ENCODE results near the gene PLOD1.
"Not testable (repeated sequence)": the region's sequence is repeated elsewhere in the genome, so short reads cannot be mapped to it uniquely, and the experiment has no call there.

The PLOD1 gene

GRCh38 chr1:11935733-11936132 lies 1.2 kb downstream of the PLOD1 start:
- in situ Hi-C loops (cut with HindIII; ENCODE audit: low sequenced_read_pairs) = not testable (repeated sequence)

- in situ Hi-C loops (cut with HindIII; ENCODE audit: low sequenced_read_pairs) = no loop called here
Observed at GRCh38 chr1:11938722-11939526, 4.4 kb downstream of the PLOD1 start.

DNA sequence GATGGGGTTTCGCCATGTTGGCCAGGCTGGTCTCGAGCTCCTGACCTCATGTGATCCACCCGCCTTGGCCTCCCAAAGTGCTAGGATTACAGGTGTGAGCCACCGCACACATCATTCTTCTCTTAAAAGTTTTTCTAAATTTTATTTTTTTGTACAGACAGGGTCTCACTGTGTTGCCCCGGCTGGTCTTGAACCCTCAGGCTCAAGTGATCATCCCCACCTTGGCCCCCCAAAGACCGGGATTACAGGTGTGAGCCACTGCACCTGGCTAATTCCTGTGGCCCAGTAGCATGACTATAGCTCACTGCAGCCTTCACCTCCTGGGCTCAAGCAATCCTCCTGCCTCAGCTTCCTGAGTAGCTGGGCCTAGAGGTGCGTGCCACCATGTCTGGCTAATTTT lies 5.3 kb downstream of the PLOD1 start:
- in situ Hi-C loops (cut with HindIII; ENCODE audit: low sequenced_read_pairs) = not testable (repeated sequence)

DNA sequence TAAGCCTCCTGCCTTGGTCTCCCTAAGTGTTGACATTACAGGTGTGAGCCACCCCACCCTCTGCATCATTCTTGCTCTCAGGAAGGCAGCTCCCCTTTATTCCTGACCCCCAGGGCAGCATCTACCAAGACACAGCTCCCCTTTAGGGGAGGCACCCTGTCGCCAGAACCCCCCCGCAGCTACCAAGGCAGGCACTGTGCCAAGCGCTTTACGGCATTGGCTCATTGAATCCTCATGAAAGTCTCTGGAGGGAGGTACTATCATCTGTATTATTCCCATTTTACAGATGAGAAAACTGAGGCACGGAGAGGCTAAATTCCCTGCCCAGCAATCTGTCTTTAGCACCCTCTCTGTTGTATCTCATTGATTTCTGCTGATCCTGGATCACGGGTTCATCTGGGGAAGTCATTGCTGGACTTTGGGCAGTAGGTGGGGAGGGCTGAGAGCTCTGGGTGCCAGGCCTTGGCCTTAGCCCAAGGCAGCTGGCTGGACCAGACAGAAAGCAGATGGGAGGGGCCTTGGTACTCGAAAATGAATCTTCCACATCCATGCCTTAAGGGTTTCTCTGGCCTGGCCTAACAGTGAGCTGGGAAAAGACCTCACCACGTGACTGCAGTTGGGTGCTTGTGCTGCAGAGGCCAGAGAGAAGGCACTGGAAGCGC lies 5.9 kb downstream of the PLOD1 start:
- in situ Hi-C loops (cut with HindIII; ENCODE audit: low sequenced_read_pairs) = no loop called here

- in situ Hi-C loops (cut with HindIII; ENCODE audit: low sequenced_read_pairs) = no loop called here
Observed at GRCh38 chr1:11942280-11942679, 7.8 kb downstream of the PLOD1 start.

GRCh38 chr1:11943619-11944018 lies 9.1 kb downstream of the PLOD1 start:
- in situ Hi-C loops (cut with HindIII; ENCODE audit: low sequenced_read_pairs) = no loop called here

GRCh38 chr1:11944358-11944931 lies 9.9 kb downstream of the PLOD1 start:
- in situ Hi-C loops (cut with HindIII; ENCODE audit: low sequenced_read_pairs) = no loop called here

- in situ Hi-C loops (cut with HindIII; ENCODE audit: low sequenced_read_pairs) = no loop called here
Observed at GRCh38 chr1:11946647-11947046, 12.1 kb downstream of the PLOD1 start.

- in situ Hi-C loops (cut with HindIII; ENCODE audit: low sequenced_read_pairs) = no loop called here
Observed at GRCh38 chr1:11948822-11949458, 14.4 kb downstream of the PLOD1 start.

DNA sequence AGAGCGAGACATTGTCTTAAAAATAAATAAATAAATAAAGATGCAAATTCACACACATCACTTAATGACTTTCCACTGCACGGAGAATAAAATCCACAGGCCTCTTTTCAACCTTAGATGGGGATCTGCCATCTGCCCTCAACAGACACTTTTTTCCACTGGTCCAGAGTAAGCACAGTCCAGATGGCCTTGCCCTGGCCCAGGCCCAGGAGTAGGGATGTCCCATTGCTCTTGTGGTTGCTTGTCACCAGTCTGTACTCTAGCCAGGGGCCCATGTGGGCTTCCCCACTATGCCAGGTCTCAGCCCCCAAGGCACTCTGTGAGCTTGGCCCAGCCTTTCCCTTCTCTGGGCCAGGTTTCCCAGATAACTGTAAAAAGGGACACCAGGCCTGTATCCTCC lies 17.4 kb downstream of the PLOD1 start:
- in situ Hi-C loops (cut with HindIII; ENCODE audit: low sequenced_read_pairs) = no loop called here

GRCh38 chr1:11952455-11953109 lies 18.1 kb downstream of the PLOD1 start:
- in situ Hi-C loops (cut with HindIII; ENCODE audit: low sequenced_read_pairs) = no loop called here

- in situ Hi-C loops (cut with HindIII; ENCODE audit: low sequenced_read_pairs) = no loop called here
Observed at GRCh38 chr1:11955221-11955620, 20.7 kb downstream of the PLOD1 start.

GRCh38 chr1:11957398-11957797 lies 22.9 kb downstream of the PLOD1 start:
- in situ Hi-C loops (cut with HindIII; ENCODE audit: low sequenced_read_pairs) = no loop called here

GRCh38 chr1:11957897-11958296 lies 23.4 kb downstream of the PLOD1 start:
- in situ Hi-C loops (cut with HindIII; ENCODE audit: low sequenced_read_pairs) = no loop called here

GRCh38 chr1:11960276-11960675 lies 25.8 kb downstream of the PLOD1 start:
- in situ Hi-C loops (cut with HindIII; ENCODE audit: low sequenced_read_pairs) = no loop called here

- in situ Hi-C loops (cut with HindIII; ENCODE audit: low sequenced_read_pairs) = no loop called here
Observed at GRCh38 chr1:11960715-11961114, 26.2 kb downstream of the PLOD1 start.

DNA sequence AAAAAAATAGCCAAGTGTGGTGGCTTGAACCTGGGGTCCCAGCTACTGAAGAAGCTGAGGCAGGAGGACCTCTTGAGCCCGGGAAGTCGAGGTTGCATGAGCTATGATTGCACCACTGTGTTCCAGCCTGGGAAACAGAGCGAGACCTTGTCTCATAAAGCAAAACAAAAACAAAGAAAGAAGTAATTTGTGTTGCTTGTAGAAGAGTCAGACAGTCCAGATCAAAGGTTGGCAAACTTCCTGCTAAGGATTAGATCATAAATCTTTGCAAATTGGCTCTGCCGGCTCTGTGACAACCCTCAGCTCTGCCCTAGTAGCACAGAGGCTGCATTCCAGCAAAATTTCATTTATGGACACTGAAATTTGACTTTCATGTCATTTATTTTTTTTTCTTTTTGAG lies 26.7 kb downstream of the PLOD1 start:
- in situ Hi-C loops (cut with HindIII; ENCODE audit: low sequenced_read_pairs) = no loop called here

DNA sequence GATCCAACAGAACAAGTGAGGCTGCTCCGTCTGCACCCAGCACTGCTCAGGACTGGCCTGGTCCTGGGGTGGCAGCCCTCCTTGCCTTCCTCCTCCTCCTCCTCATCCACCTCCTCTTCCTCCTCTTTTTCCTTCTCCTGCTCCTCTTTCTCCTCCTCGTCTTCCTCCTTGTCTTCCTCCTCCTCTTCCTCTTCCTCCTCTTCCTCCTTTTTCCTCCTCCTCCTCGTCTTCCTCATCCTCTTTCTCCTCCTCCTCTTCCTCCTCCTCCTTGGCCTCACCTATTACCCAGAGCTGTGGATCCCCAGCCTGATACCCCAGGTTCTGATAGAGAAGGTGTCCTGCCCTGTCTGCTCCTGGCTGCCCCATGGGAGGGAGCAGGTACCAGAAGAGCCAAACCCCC lies 29.1 kb downstream of the PLOD1 start:
- in situ Hi-C loops (cut with HindIII; ENCODE audit: low sequenced_read_pairs) = no loop called here

DNA sequence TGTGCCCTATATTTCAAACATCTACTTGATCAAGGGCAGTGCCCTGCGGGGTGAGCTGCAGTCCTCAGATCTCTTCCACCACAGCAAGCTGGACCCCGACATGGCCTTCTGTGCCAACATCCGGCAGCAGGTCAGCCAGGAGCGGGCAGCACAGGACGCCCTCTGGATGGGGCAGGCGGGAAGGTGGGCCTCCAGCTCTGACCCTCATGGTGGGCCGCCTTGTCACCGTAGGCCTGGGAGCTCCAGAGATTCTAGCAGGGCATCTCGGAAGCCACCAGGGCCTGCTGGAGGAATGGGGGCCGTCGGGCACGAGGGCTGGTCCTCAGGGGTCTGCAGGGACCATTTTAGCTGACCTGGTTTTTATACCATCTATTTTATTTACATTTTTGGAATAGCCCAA lies 30.1 kb downstream of the PLOD1 start:
- in situ Hi-C loops (cut with HindIII; ENCODE audit: low sequenced_read_pairs) = no loop called here

DNA sequence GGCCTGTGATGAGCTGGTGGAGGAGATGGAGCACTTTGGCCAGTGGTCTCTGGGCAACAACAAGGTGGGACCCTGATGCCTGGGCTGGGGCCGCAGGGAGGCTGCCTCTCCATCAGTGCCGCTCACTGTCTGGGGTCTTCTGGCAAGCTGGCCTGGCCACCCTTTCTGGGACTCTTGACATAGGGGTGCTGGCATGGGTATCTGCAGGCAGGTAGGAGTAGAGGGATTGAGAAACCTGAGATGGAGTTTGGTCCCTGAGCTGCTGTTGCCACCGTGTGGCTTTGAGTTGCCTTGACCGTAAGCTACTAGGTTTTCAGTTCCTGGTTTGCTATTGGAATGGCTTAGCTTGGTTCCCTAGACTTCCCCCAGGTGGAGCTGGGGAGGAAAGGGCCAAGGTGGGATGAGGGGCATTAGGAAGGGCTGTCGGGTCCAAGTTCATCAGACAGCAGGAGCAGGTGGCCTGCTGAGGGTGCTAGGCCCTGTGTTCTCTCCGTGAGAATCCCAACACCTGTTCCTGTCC lies 32.6 kb downstream of the PLOD1 start:
- in situ Hi-C loops (cut with HindIII; ENCODE audit: low sequenced_read_pairs) = no loop called here

Measured in endothelial cell of hepatic sinusoid (primary cell).